Measurements from ENCODE around the gene FAF1. TPM values are rescaled to one million over a fixed set of nuclear protein-coding genes. Genes with fewer than 3 reads are reported as not detected.

FAF1 gene
- total RNA-seq, 1 experiment from 2014 or later: 78.7 TPM

DNA sequence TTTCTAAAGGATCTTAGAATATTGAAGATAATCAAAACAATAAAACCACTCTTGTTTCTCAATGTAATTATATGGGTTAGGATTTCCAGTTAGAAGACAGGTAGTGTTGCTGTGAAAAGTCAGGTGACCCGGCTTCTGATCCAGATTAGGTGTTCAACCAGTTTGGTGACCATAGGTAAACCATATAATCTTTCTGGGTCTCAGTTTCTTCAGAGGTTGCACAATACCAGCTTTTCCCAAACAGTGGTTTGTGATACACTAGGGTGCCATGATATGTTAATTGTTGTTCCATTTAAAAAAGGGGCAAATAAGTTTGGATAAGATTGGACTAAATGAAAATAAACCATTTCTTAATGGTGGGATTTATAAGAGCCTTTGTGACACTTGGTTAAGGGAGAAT, 472.3 kb downstream of the FAF1 start:
- intact Hi-C loops (cut with micrococcal nuclease; ENCODE audit: unreplicated experiment): no loop called here
- BruUV-seq (replicated peaks): no TSS peak
- Mint-ChIP-seq H3K4me1 (ENCODE audit: low read depth, unreplicated experiment) (peaks cover 7% of the 10 kb centered on the region), H3K9me3 (ENCODE audit: unreplicated experiment) (no peaks in the 10 kb centered on the region), H3K27me3 (ENCODE audit: insufficient read depth, unreplicated experiment) (no peaks in the 10 kb centered on the region), H3K27ac (ENCODE audit: unreplicated experiment) (no peak overlapping the region), H3K4me3 (ENCODE audit: unreplicated experiment) (no peak overlapping the region), H3K36me3 (ENCODE audit: insufficient read depth, unreplicated experiment) (peaks cover 16% of the 10 kb centered on the region)
- no peaks in the 10 kb centered on the region for H3K27me3 ChIP-seq (replicated peaks; ENCODE audit: control insufficient read depth, insufficient read depth, low read length)
- no peaks in the 10 kb centered on the region for H3K36me3 ChIP-seq (ENCODE audit: control insufficient read depth, insufficient read depth, low read length)
- no peaks in the 10 kb centered on the region for H3K4me1 ChIP-seq
- DNase-seq: no peak
- TF ChIP-seq, protein P1, sequence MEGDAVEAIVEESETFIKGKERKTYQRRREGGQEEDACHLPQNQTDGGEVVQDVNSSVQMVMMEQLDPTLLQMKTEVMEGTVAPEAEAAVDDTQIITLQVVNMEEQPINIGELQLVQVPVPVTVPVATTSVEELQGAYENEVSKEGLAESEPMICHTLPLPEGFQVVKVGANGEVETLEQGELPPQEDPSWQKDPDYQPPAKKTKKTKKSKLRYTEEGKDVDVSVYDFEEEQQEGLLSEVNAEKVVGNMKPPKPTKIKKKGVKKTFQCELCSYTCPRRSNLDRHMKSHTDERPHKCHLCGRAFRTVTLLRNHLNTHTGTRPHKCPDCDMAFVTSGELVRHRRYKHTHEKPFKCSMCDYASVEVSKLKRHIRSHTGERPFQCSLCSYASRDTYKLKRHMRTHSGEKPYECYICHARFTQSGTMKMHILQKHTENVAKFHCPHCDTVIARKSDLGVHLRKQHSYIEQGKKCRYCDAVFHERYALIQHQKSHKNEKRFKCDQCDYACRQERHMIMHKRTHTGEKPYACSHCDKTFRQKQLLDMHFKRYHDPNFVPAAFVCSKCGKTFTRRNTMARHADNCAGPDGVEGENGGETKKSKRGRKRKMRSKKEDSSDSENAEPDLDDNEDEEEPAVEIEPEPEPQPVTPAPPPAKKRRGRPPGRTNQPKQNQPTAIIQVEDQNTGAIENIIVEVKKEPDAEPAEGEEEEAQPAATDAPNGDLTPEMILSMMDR (IDR thresholded peaks at IDR 0.05; ENCODE audit: insufficient read depth in 1 of 2, low read depth in 1 of 2, low read length in 1 of 2, severe bottlenecking in 1 of 2, unreplicated experiment in 1 of 2): no peak
- ChIA-PET POLR2A (no interaction called here), CTCF (no interaction called here)
- H3K9me3 ChIP-seq: no peaks in the 10 kb centered on the region
- H3K4me3 ChIP-seq (ENCODE audit: low read depth, low read length): no peak overlapping the region

- Histone ChIP-seq H3K9me3 (no peaks in the 10 kb centered on the region), H3K4me1 (no peaks in the 10 kb centered on the region), H3K4me3 (ENCODE audit: low read depth, low read length) (no peak overlapping the region), H3K36me3 (ENCODE audit: control insufficient read depth, insufficient read depth, low read length) (no peaks in the 10 kb centered on the region), H3K27me3 (replicated peaks; ENCODE audit: control insufficient read depth, insufficient read depth, low read length) (no peaks in the 10 kb centered on the region)
- H3K9me3 Mint-ChIP-seq (ENCODE audit: unreplicated experiment): no peaks in the 10 kb centered on the region
- peaks cover 7% of the 10 kb centered on the region for H3K4me1 Mint-ChIP-seq (ENCODE audit: low read depth, unreplicated experiment)
- no TSS peak for BruUV-seq (replicated peaks)
- H3K27ac Mint-ChIP-seq (ENCODE audit: unreplicated experiment): no peak overlapping the region
- intact Hi-C loops (cut with micrococcal nuclease; ENCODE audit: unreplicated experiment): no loop called here
- ChIA-PET CTCF (no interaction called here), POLR2A (no interaction called here)
- no peak for DNase-seq
- TF ChIP-seq, protein P1 (IDR thresholded peaks at IDR 0.05; ENCODE audit: insufficient read depth in 1 of 2, low read depth in 1 of 2, low read length in 1 of 2, severe bottlenecking in 1 of 2, unreplicated experiment in 1 of 2): no peak
- H3K36me3 Mint-ChIP-seq (ENCODE audit: insufficient read depth, unreplicated experiment): peaks cover 8% of the 10 kb centered on the region
- H3K27me3 Mint-ChIP-seq (ENCODE audit: insufficient read depth, unreplicated experiment): no peaks in the 10 kb centered on the region
- no peak overlapping the region for H3K4me3 Mint-ChIP-seq (ENCODE audit: unreplicated experiment)
Observed at GRCh38 chr1:50481142-50481736, 478.8 kb downstream of the FAF1 start.

- intact Hi-C loops (cut with micrococcal nuclease; ENCODE audit: unreplicated experiment): no loop called here
- Mint-ChIP-seq H3K27ac (ENCODE audit: unreplicated experiment) (no peak overlapping the region), H3K4me1 (ENCODE audit: low read depth, unreplicated experiment) (no peaks in the 10 kb centered on the region), H3K4me3 (ENCODE audit: unreplicated experiment) (no peak overlapping the region), H3K27me3 (ENCODE audit: insufficient read depth, unreplicated experiment) (no peaks in the 10 kb centered on the region), H3K36me3 (ENCODE audit: insufficient read depth, unreplicated experiment) (peaks cover 6% of the 10 kb centered on the region), H3K9me3 (ENCODE audit: unreplicated experiment) (no peaks in the 10 kb centered on the region)
- DNase-seq: no peak
- POLR2A ChIA-PET: no interaction called here
- TF ChIP-seq, protein P1 (IDR thresholded peaks at IDR 0.05; ENCODE audit: insufficient read depth in 1 of 2, low read depth in 1 of 2, low read length in 1 of 2, severe bottlenecking in 1 of 2, unreplicated experiment in 1 of 2): no peak
- H3K27me3 ChIP-seq (replicated peaks; ENCODE audit: control insufficient read depth, insufficient read depth, low read length): no peaks in the 10 kb centered on the region
- H3K9me3 ChIP-seq: no peaks in the 10 kb centered on the region
- H3K36me3 ChIP-seq (ENCODE audit: control insufficient read depth, insufficient read depth, low read length): no peaks in the 10 kb centered on the region; the same call in 1 of the 2 replicates
- peaks cover 17% of the 10 kb centered on the region for H3K4me1 ChIP-seq
- no peak overlapping the region for H3K4me3 ChIP-seq (ENCODE audit: low read depth, low read length)
- CTCF ChIA-PET: no interaction called here
- no TSS peak for BruUV-seq (replicated peaks)
Observed at GRCh38 chr1:50476800-50477199, 483.3 kb downstream of the FAF1 start.
